HEK293 (cell line): ENCODE results near the gene APRT.

Experiments used
- AEBP2 ChIP-seq: fragments of 450-650 bp; formaldehyde crosslinking; IDR thresholded peaks from 2 replicates; pipeline ENCODE4 v1.5.1; 2016; ENCODE audit warnings: missing biosample characterization, missing genetic modification characterization, borderline replicate concordance
- EGR2 ChIP-seq: fragments of 450-650 bp; formaldehyde crosslinking; IDR thresholded peaks from 2 replicates; pipeline ENCODE4 v1.5.1; 2016; ENCODE audit warnings: low read depth, missing biosample characterization, missing genetic modification characterization
- MYNN ChIP-seq: fragments of 450-650 bp; formaldehyde crosslinking; IDR thresholded peaks from 2 replicates; pipeline ENCODE4 v1.5.1; 2016; ENCODE audit warnings: missing biosample characterization, missing genetic modification characterization, borderline replicate concordance
- OSR2 ChIP-seq: fragments of 450-650 bp; formaldehyde crosslinking; IDR thresholded peaks from 2 replicates; pipeline ENCODE4 v1.5.1; 2016; ENCODE audit warnings: missing biosample characterization, missing genetic modification characterization
- PATZ1 ChIP-seq: fragments of 450-650 bp; formaldehyde crosslinking; IDR thresholded peaks from 2 replicates; pipeline ENCODE4 v1.5.1; 2016; ENCODE audit warnings: missing biosample characterization, missing genetic modification characterization
- PRDM10 ChIP-seq: fragments of 450-650 bp; formaldehyde crosslinking; IDR thresholded peaks from 2 replicates; pipeline ENCODE4 v1.5.1; 2016; ENCODE audit warnings: missing biosample characterization, missing genetic modification characterization
- PRDM2 ChIP-seq: fragments of 450-650 bp; formaldehyde crosslinking; IDR thresholded peaks from 2 replicates; pipeline ENCODE4 v1.5.1; 2016; ENCODE audit warnings: missing biosample characterization, missing genetic modification characterization, borderline replicate concordance
- REPIN1 ChIP-seq: fragments of 450-650 bp; formaldehyde crosslinking; IDR thresholded peaks from 2 replicates; pipeline ENCODE4 v1.5.1; 2017; ENCODE audit warnings: missing biosample characterization, missing genetic modification characterization, low read depth
- WT1 ChIP-seq: fragments of 450-650 bp; formaldehyde crosslinking; IDR thresholded peaks from 2 replicates; pipeline ENCODE4 v1.5.1; 2016; ENCODE audit warnings: missing biosample characterization, missing genetic modification characterization
- ZBTB48 ChIP-seq: fragments of 450-650 bp; formaldehyde crosslinking; IDR thresholded peaks from 2 replicates; pipeline ENCODE4 v1.5.1; 2016; ENCODE audit warnings: missing biosample characterization, missing genetic modification characterization
- ZFP3 ChIP-seq: fragments of 450-650 bp; formaldehyde crosslinking; IDR thresholded peaks from 2 replicates; pipeline ENCODE4 v1.5.1; 2016; ENCODE audit warnings: low read depth, missing biosample characterization, missing genetic modification characterization
- ZNF146 ChIP-seq: fragments of 450-650 bp; formaldehyde crosslinking; IDR thresholded peaks from 2 replicates; pipeline ENCODE4 v1.5.1; 2016; ENCODE audit warnings: missing biosample characterization, missing genetic modification characterization
- ZNF174 ChIP-seq: fragments of 450-650 bp; formaldehyde crosslinking; IDR thresholded peaks from 2 replicates; pipeline ENCODE4 v1.5.0; 2017; ENCODE audit warnings: missing biosample characterization, mild to moderate bottlenecking, missing genetic modification characterization
- ZNF311 ChIP-seq: fragments of 450-650 bp; formaldehyde crosslinking; IDR thresholded peaks from 2 replicates; pipeline ENCODE4 v1.5.1; 2017; ENCODE audit warnings: missing biosample characterization, missing genetic modification characterization, borderline replicate concordance
- ZNF341 ChIP-seq: fragments of 450-650 bp; formaldehyde crosslinking; IDR thresholded peaks from 2 replicates; pipeline ENCODE4; 2016; ENCODE audit warnings: low read depth, missing biosample characterization, missing genetic modification characterization
- ZNF350 ChIP-seq: fragments of 450-650 bp; formaldehyde crosslinking; IDR thresholded peaks from 2 replicates; pipeline ENCODE4 v1.5.0; 2017; ENCODE audit warnings: missing biosample characterization, mild to moderate bottlenecking, missing genetic modification characterization
- ZNF449 ChIP-seq: fragments of 450-650 bp; formaldehyde crosslinking; IDR thresholded peaks from 2 replicates; pipeline ENCODE4 v1.5.1; 2017; ENCODE audit warnings: missing biosample characterization, mild to moderate bottlenecking, missing genetic modification characterization, moderate library complexity
- ZNF610 ChIP-seq: fragments of 450-650 bp; formaldehyde crosslinking; IDR thresholded peaks from 2 replicates; pipeline ENCODE4 v1.5.1; 2016; ENCODE audit warnings: missing biosample characterization, missing genetic modification characterization, borderline replicate concordance
- ZNF654 ChIP-seq: fragments of 450-650 bp; formaldehyde crosslinking; IDR thresholded peaks from 2 replicates; pipeline ENCODE4 v1.5.1; 2016; ENCODE audit warnings: low read depth, missing biosample characterization, missing genetic modification characterization
- ZNF692 ChIP-seq: fragments of 450-650 bp; formaldehyde crosslinking; IDR thresholded peaks from 2 replicates; pipeline ENCODE4 v1.5.1; 2016; ENCODE audit warnings: missing biosample characterization, missing genetic modification characterization
- ZNF76 ChIP-seq: fragments of 450-650 bp; formaldehyde crosslinking; IDR thresholded peaks from 2 replicates; pipeline ENCODE4; 2016; ENCODE audit warnings: low read depth, missing biosample characterization, missing genetic modification characterization, borderline replicate concordance
- ZNF776 ChIP-seq: fragments of 450-650 bp; formaldehyde crosslinking; IDR thresholded peaks from 2 replicates; pipeline ENCODE4 v1.5.0; 2017; ENCODE audit warnings: missing biosample characterization, missing genetic modification characterization, borderline replicate concordance

APRT gene

GRCh38 chr16:88810166-88810911, 1.4 kb downstream of the APRT start (continued):
- TF ChIP-seq OSR2 (tag by site-specific recombination): no peak
- TF ChIP-seq ZNF341 (tag by site-specific recombination): no peak
- no peak for TF ChIP-seq ZFP3 (tag by site-specific recombination)
- no peak for TF ChIP-seq ZNF449 (tag by site-specific recombination)
- no peak for TF ChIP-seq ZNF654
- no peak for TF ChIP-seq ZNF311
- no peak for TF ChIP-seq AEBP2
- no peak for TF ChIP-seq EGR2 (tag by site-specific recombination)
- no peak for TF ChIP-seq ZNF174 (tag by site-specific recombination)
- peak; percentile 61 for TF ChIP-seq PATZ1 (tag by site-specific recombination)
- TF ChIP-seq ZBTB48 (tag by site-specific recombination): peak; percentile 72
- TF ChIP-seq MYNN (tag by site-specific recombination): no peak
- peak; percentile 74; the same call in 1 of the 2 replicates for TF ChIP-seq REPIN1 (tag by site-specific recombination)
- TF ChIP-seq ZNF776 (tag by site-specific recombination): no peak
- peak; percentile 7; the same call in 1 of the 2 replicates for TF ChIP-seq PRDM10 (tag by site-specific recombination)
- TF ChIP-seq ZNF146 (tag by site-specific recombination): peak; percentile 48
- TF ChIP-seq PRDM2: 0 out of 2 replicates have a peak, but pooled peaks have one; percentile 67
- TF ChIP-seq ZNF610 (tag by site-specific recombination): no peak
- TF ChIP-seq ZNF692 (tag by site-specific recombination): 0 out of 2 replicates have a peak, but pooled peaks have one; percentile 56
- TF ChIP-seq WT1 (tag by site-specific recombination): 0 out of 2 replicates have a peak, but pooled peaks have one; percentile 22
- no peak for TF ChIP-seq ZNF76 (tag by site-specific recombination)
- no peak for TF ChIP-seq ZNF350
